Keratinocyte (primary cell): ENCODE results near the gene PXDC1.
"Not testable (repeated sequence)": the region's sequence is repeated elsewhere in the genome, so short reads cannot be mapped to it uniquely, and the experiment has no call there.

Source experiments
- EZH2 ChIP-seq: IDR thresholded peaks from one replicate; pipeline ENCODE4 v1.6.1; 2012; ENCODE audit warnings: inconsistent platforms, mild to moderate bottlenecking, low read length, moderate library complexity
- TF ChIP-seq, protein P1 (sequence below), 3 experiments: IDR thresholded peaks in 1 of 3; conservative IDR thresholded peaks in 1 of 3; optimal IDR thresholded peaks in 1 of 3; 2 replicates in 2 of 3; 3 replicates in 1 of 3; pipeline versions ENCODE3 to v1.5.1; 2011; ENCODE audit warnings: low read length in 3 of 3, mild to moderate bottlenecking in 3 of 3, moderate library complexity in 2 of 3, control low read depth in 1 of 3, inconsistent platforms in 1 of 3; ENCODE audit not compliant: insufficient read depth in 2 of 3; ENCODE audit errors: extremely low read depth in 1 of 3

- TF ChIP-seq, protein P1, sequence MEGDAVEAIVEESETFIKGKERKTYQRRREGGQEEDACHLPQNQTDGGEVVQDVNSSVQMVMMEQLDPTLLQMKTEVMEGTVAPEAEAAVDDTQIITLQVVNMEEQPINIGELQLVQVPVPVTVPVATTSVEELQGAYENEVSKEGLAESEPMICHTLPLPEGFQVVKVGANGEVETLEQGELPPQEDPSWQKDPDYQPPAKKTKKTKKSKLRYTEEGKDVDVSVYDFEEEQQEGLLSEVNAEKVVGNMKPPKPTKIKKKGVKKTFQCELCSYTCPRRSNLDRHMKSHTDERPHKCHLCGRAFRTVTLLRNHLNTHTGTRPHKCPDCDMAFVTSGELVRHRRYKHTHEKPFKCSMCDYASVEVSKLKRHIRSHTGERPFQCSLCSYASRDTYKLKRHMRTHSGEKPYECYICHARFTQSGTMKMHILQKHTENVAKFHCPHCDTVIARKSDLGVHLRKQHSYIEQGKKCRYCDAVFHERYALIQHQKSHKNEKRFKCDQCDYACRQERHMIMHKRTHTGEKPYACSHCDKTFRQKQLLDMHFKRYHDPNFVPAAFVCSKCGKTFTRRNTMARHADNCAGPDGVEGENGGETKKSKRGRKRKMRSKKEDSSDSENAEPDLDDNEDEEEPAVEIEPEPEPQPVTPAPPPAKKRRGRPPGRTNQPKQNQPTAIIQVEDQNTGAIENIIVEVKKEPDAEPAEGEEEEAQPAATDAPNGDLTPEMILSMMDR (optimal IDR thresholded peaks at IDR 0.05 in 1 of 3, IDR thresholded peaks at IDR 0.05 in 1 of 3, conservative IDR thresholded peaks at IDR 0.05 in 1 of 3; ENCODE audit: extremely low read depth in 1 of 3, insufficient read depth in 2 of 3, low read length in 3 of 3) = not testable (repeated sequence)
- TF ChIP-seq EZH2 = not testable (repeated sequence)
Observed at GRCh38 chr6:3677751-3678150, 73.8 kb downstream of the PXDC1 start.
